Erythroblast (primary cell): ENCODE measurements around the gene C9orf50.

Source experiments
- DNase-seq, 2 experiments: peaks; one replicate each; lab custom pipeline; 2025; lab: John Stamatoyannopoulos, UW
- GATA1 ChIP-seq: IDR thresholded peaks from 2 replicates; pipeline ENCODE4 v1.6.1; 2011; ENCODE audit warnings: low read depth, mild to moderate bottlenecking, control low read depth, low read length, moderate library complexity
- POLR2A ChIP-seq: IDR thresholded peaks from 2 replicates; pipeline ENCODE4 v1.6.1; 2011; ENCODE audit warnings: mild to moderate bottlenecking, low read length

The C9orf50 gene

GRCh38 chr9:129617167-129617566, 3.7 kb downstream of the C9orf50 start:
- no peak for TF ChIP-seq POLR2A
- TF ChIP-seq GATA1, result no peak
- no peak for DNase-seq

- DNase-seq, result no peak
These were observed 5.3 kb downstream of the C9orf50 start for GRCh38 chr9:129615407-129616285.

GRCh38 chr9:129614932-129615331, 6.0 kb downstream of the C9orf50 start:
- DNase-seq, result no peak
- TF ChIP-seq GATA1, result no peak
- TF ChIP-seq POLR2A, result no peak

More at GRCh38 chr9:129615407-129616285, 5.3 kb downstream of the C9orf50 start:
- TF ChIP-seq GATA1 (no peak), POLR2A (no peak)

GRCh38 chr9:129613520-129614175, 7.3 kb downstream of the C9orf50 start:
- TF ChIP-seq GATA1 (no peak), POLR2A (no peak)
- no peak for DNase-seq

- no peak for DNase-seq
- TF ChIP-seq GATA1 (no peak), POLR2A (no peak)
These were observed 7.9 kb downstream of the C9orf50 start for GRCh38 chr9:129612815-129613519.

GRCh38 chr9:129612123-129612522, 8.8 kb downstream of the C9orf50 start:
- TF ChIP-seq GATA1, result no peak
- TF ChIP-seq POLR2A, result no peak
- no peak for DNase-seq

GRCh38 chr9:129611307-129611800, 9.5 kb downstream of the C9orf50 start:
- no peak for DNase-seq
- TF ChIP-seq POLR2A (no peak), GATA1 (no peak)

- TF ChIP-seq POLR2A (no peak), GATA1 (no peak)
- DNase-seq, result peak; percentile 55 to 67
These were observed 10.2 kb downstream of the C9orf50 start for GRCh38 chr9:129610473-129611306.

GRCh38 chr9:129610213-129610472, 10.8 kb downstream of the C9orf50 start:
- no peak for DNase-seq
- TF ChIP-seq POLR2A, result no peak
- TF ChIP-seq GATA1, result no peak

- DNase-seq, result peak in 1 of 2 experiments; percentile 15
- no peak for TF ChIP-seq POLR2A
- TF ChIP-seq GATA1, result no peak
These were observed 11.3 kb downstream of the C9orf50 start for GRCh38 chr9:129609486-129610212.

- no peak for DNase-seq
- no peak for TF ChIP-seq GATA1
- TF ChIP-seq POLR2A, result no peak
These were observed 12.1 kb downstream of the C9orf50 start for GRCh38 chr9:129608561-129609481.
